Left hindlimb (tissue), 1 donor: ENCODE measurements around the gene ACKR4.
"Not testable (repeated sequence)": the region's sequence is repeated elsewhere in the genome, so short reads cannot be mapped to it uniquely, and the experiment has no call there.

Experiments
- DNase-seq: peaks from one replicate; pipeline ENCODE4 v3.0.0-alpha.2; 2018

ACKR4 gene

GRCh38 chr3:132596816-132597433 is at the start of gene ACKR4:
Gene ACKR4 (plus strand): TSS chr3:132597270. CDS start chr3:132600398, 3,128 bp downstream.
- no peak for DNase-seq

- no peak for DNase-seq
Observed at GRCh38 chr3:132549169-132549568, 47.9 kb upstream of the ACKR4 start.

GRCh38 chr3:132549890-132550578 is 47.0 kb upstream of the ACKR4 start:
- DNase-seq: no peak

- DNase-seq: no peak
Observed at GRCh38 chr3:132550579-132551305, 46.3 kb upstream of the ACKR4 start.

GRCh38 chr3:132553826-132554225 is 43.2 kb upstream of the ACKR4 start:
- no peak for DNase-seq

- DNase-seq: no peak
Observed at GRCh38 chr3:132554437-132554836, 42.6 kb upstream of the ACKR4 start.

GRCh38 chr3:132555306-132556035 is 41.6 kb upstream of the ACKR4 start:
- DNase-seq: no peak

GRCh38 chr3:132556036-132556386 is 41.1 kb upstream of the ACKR4 start:
- DNase-seq: not testable (repeated sequence)

- peak; percentile 56 for DNase-seq
Observed at GRCh38 chr3:132556508-132557159, 40.4 kb upstream of the ACKR4 start.

- DNase-seq: no peak
Observed at GRCh38 chr3:132561003-132561402, 36.1 kb upstream of the ACKR4 start.

GRCh38 chr3:132563420-132564069 is 33.5 kb upstream of the ACKR4 start:
- DNase-seq: no peak

GRCh38 chr3:132564070-132564465 is 33.0 kb upstream of the ACKR4 start:
- no peak for DNase-seq

- no peak for DNase-seq
Observed at GRCh38 chr3:132568422-132568821, 28.6 kb upstream of the ACKR4 start.

GRCh38 chr3:132569153-132569552 is 27.9 kb upstream of the ACKR4 start:
- no peak for DNase-seq

- no peak for DNase-seq
Observed at GRCh38 chr3:132569580-132569979, 27.5 kb upstream of the ACKR4 start.

GRCh38 chr3:132570016-132570415 is 27.1 kb upstream of the ACKR4 start:
- no peak for DNase-seq

GRCh38 chr3:132573797-132574211 is 23.3 kb upstream of the ACKR4 start:
- peak; percentile 46 for DNase-seq

- DNase-seq: no peak
Observed at GRCh38 chr3:132587401-132587800, 9.7 kb upstream of the ACKR4 start.

GRCh38 chr3:132592216-132592615 is 4.9 kb upstream of the ACKR4 start:
- no peak for DNase-seq

GRCh38 chr3:132593241-132593946 is 3.7 kb upstream of the ACKR4 start:
- DNase-seq: no peak

- DNase-seq: no peak
Observed at GRCh38 chr3:132593947-132594323, 3.1 kb upstream of the ACKR4 start.

GRCh38 chr3:132594498-132594897 is 2.6 kb upstream of the ACKR4 start:
- no peak for DNase-seq
